Neural progenitor cell (in vitro differentiated cells): Measurements from ENCODE around the gene NBEA. TPM values are rescaled to one million over a fixed set of nuclear protein-coding genes. Genes with fewer than 3 reads are reported as not detected.
"Not testable (repeated sequence)": the region's sequence is repeated elsewhere in the genome, so short reads cannot be mapped to it uniquely, and the experiment has no call there.

ENCODE experiments used
- DNase-seq: peaks from one replicate; pipeline ENCODE4 v3.0.0-alpha.2; 2016; ENCODE audit warnings: low spot score
- H2AFZ ChIP-seq: fragments of 200-600 bp; sonication (generic); replicated peaks from 2 replicates; pipeline ENCODE4 v1.6.1; 2016; ENCODE audit warnings: antibody characterized with exemption
- H3F3A ChIP-seq: fragments of 200-600 bp; sonication (generic); 2 replicates; pipeline ENCODE4 v1.6.1; 2016; ENCODE audit warnings: antibody characterized with exemption, low read depth
- H3K27ac ChIP-seq: fragments of 200-600 bp; sonication (generic); 2 replicates; pipeline ENCODE4 v1.5.1; 2016; ENCODE audit warnings: mild to moderate bottlenecking
- H3K27me3 ChIP-seq: fragments of 200-600 bp; sonication (generic); 2 replicates; pipeline ENCODE4 v1.6.1; 2016; ENCODE audit warnings: mild to moderate bottlenecking, moderate library complexity
- H3K36me3 ChIP-seq: fragments of 200-600 bp; sonication (generic); 2 replicates; pipeline ENCODE4 v1.5.1; 2016
- H3K4me1 ChIP-seq: fragments of 200-600 bp; sonication (generic); 2 replicates; pipeline ENCODE4 v1.6.1; 2016; ENCODE audit warnings: mixed run types
- H3K4me2 ChIP-seq: fragments of 200-600 bp; sonication (generic); 2 replicates; pipeline ENCODE4 v1.6.1; 2016
- H3K4me3 ChIP-seq: fragments of 200-600 bp; sonication (generic); 2 replicates; pipeline ENCODE4 v1.5.1; 2016
- H3K79me2 ChIP-seq: fragments of 200-600 bp; sonication (generic); 2 replicates; pipeline ENCODE4 v1.6.1; 2016; ENCODE audit warnings: low read depth
- H3K9ac ChIP-seq: fragments of 200-600 bp; sonication (generic); 2 replicates; pipeline ENCODE4 v1.6.1; 2016
- H3K9me3 ChIP-seq: fragments of 200-600 bp; sonication (generic); 2 replicates; pipeline ENCODE4 v1.5.1; 2016; ENCODE audit warnings: low read depth
- H4K20me1 ChIP-seq: fragments of 200-600 bp; sonication (generic); 2 replicates; pipeline ENCODE4 v1.6.1; 2016; ENCODE audit warnings: low read depth
- H3K27ac Mint-ChIP-seq: 3 replicates; pipeline ENCODE4 v1.8.0; 2021; ENCODE audit warnings: mixed read lengths
- H3K27me3 Mint-ChIP-seq: 2 replicates; pipeline ENCODE4 v1.8.0; 2022; ENCODE audit warnings: low read depth, mild to moderate bottlenecking, inconsistent platforms, moderate library complexity, mixed read lengths; ENCODE audit not compliant: insufficient read depth
- H3K36me3 Mint-ChIP-seq: 3 replicates; pipeline ENCODE4 v1.8.0; 2021; ENCODE audit warnings: mixed read lengths
- H3K4me1 Mint-ChIP-seq: 3 replicates; pipeline ENCODE4 v1.8.0; 2021; ENCODE audit warnings: mixed read lengths
- H3K4me3 Mint-ChIP-seq: 3 replicates; pipeline ENCODE4 v1.8.0; 2021; ENCODE audit warnings: mild to moderate bottlenecking, moderate library complexity, mixed read lengths
- H3K9me3 Mint-ChIP-seq: 3 replicates; pipeline ENCODE4 v1.8.0; 2020; ENCODE audit warnings: mixed read lengths
- EZH2 ChIP-seq: fragments of 200-600 bp; sonication (generic); IDR thresholded peaks from 2 replicates; pipeline ENCODE4 v1.6.1; 2017; ENCODE audit warnings: antibody characterized with exemption, mild to moderate bottlenecking, moderate library complexity
- EZH2phosphoT487 ChIP-seq: fragments of 200-600 bp; sonication (generic); IDR thresholded peaks from 2 replicates; pipeline ENCODE4 v1.6.1; 2017; ENCODE audit warnings: antibody characterized with exemption
- total RNA-seq: library from RNA; depleted of rRNA; stranded (reverse); fragments of >200 nt; gene quantifications from 2 replicates; pipeline ENCODE4 v1.2.3, GENCODE V29; 2015; ENCODE audit warnings: low replicate concordance
- TF ChIP-seq, protein P1 (sequence below): fragments of 200-600 bp; sonication (generic); IDR thresholded peaks from 2 replicates; pipeline ENCODE4 v1.5.1; 2017; ENCODE audit warnings: antibody characterized with exemption, mild to moderate bottlenecking

Gene NBEA
- total RNA-seq, 1 donor from 2014 or later, result 31.0 TPM

- Histone ChIP-seq H3K4me2 (no peak overlapping the region), H3K27ac (no peak overlapping the region), H3K4me1 (peaks cover 8% of the 10 kb centered on the region), H3K79me2 (no peaks in the 10 kb centered on the region), H3K9me3 (no peaks in the 10 kb centered on the region), H2AFZ (no peak overlapping the region), H3K9ac (no peak overlapping the region), H4K20me1 (no peaks in the 10 kb centered on the region), H3K4me3 (no peak overlapping the region), H3F3A (no peaks in the 10 kb centered on the region), H3K27me3 (no peaks in the 10 kb centered on the region), H3K36me3 (no peaks in the 10 kb centered on the region)
- H3K9me3 Mint-ChIP-seq, result no peaks in the 10 kb centered on the region
- no peak overlapping the region for H3K27ac Mint-ChIP-seq
- DNase-seq, result no peak
- no peaks in the 10 kb centered on the region for H3K36me3 Mint-ChIP-seq
- no peak for TF ChIP-seq EZH2phosphoT487
- TF ChIP-seq EZH2, result no peak
- TF ChIP-seq, protein P1, sequence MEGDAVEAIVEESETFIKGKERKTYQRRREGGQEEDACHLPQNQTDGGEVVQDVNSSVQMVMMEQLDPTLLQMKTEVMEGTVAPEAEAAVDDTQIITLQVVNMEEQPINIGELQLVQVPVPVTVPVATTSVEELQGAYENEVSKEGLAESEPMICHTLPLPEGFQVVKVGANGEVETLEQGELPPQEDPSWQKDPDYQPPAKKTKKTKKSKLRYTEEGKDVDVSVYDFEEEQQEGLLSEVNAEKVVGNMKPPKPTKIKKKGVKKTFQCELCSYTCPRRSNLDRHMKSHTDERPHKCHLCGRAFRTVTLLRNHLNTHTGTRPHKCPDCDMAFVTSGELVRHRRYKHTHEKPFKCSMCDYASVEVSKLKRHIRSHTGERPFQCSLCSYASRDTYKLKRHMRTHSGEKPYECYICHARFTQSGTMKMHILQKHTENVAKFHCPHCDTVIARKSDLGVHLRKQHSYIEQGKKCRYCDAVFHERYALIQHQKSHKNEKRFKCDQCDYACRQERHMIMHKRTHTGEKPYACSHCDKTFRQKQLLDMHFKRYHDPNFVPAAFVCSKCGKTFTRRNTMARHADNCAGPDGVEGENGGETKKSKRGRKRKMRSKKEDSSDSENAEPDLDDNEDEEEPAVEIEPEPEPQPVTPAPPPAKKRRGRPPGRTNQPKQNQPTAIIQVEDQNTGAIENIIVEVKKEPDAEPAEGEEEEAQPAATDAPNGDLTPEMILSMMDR, result no peak
- no peaks in the 10 kb centered on the region for H3K27me3 Mint-ChIP-seq
- no peak overlapping the region for H3K4me3 Mint-ChIP-seq
- peaks cover 30% of the 10 kb centered on the region for H3K4me1 Mint-ChIP-seq
Observed at GRCh38 chr13:35389535-35389934, 447.5 kb downstream of the NBEA start.

DNA sequence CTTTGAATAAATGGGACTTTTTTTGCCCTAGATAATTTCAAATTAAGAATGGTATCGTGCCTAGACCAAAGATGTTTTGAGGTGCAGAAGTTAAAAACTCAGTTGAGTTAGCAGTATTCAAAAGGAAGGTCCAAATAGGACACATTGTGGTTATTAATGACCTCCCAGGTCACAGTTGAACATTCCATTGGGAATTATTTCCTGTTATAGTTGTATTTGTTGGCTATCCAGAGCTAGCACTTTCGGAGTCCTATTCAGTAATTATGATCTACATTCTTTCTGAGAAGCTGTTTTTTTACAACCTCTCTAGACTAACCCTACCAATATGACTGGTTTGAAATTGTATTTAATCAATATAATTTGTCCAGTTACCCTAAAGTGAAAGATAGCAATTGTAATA lies 450.7 kb downstream of the NBEA start:
- TF ChIP-seq EZH2phosphoT487 (no peak), EZH2 (no peak)
- TF ChIP-seq, protein P1, result no peak

DNA sequence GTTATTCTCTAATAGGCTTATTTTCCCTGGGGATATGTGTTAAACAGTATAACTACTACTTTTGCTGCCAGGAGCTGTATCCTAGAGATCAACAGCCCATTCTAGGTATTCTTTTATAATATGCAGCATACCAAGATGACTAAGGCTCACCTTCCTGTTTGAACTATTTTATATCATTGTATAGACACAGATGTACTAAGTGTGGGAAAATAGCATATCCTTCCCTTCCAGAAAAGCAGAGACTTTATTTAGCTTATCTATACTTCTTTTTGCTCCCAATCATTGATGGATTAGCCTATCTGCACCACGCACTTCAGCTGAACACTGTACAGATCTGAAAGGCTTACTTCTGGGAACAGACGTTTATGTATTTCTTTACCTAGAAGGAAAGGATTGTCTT lies 451.8 kb downstream of the NBEA start:
- H3K4me3 Mint-ChIP-seq, result no peak overlapping the region

More for the DNA sequence above, 450.7 kb downstream of the NBEA start:
- Histone ChIP-seq H3K4me2 (no peak overlapping the region), H3K36me3 (no peaks in the 10 kb centered on the region), H3K4me3 (no peak overlapping the region), H3K9me3 (no peaks in the 10 kb centered on the region), H3K79me2 (no peaks in the 10 kb centered on the region), H3K27me3 (no peaks in the 10 kb centered on the region), H2AFZ (no peak overlapping the region), H3K4me1 (peaks cover 12% of the 10 kb centered on the region), H4K20me1 (no peaks in the 10 kb centered on the region), H3K9ac (no peak overlapping the region), H3F3A (no peaks in the 10 kb centered on the region), H3K27ac (no peak overlapping the region)
- H3K4me1 Mint-ChIP-seq, result peaks cover 27% of the 10 kb centered on the region
- peaks cover 3% of the 10 kb centered on the region for H3K27me3 Mint-ChIP-seq
- H3K9me3 Mint-ChIP-seq, result peaks cover 2% of the 10 kb centered on the region
- no peak overlapping the region for H3K4me3 Mint-ChIP-seq
- DNase-seq, result no peak
- H3K27ac Mint-ChIP-seq, result no peak overlapping the region
- no peaks in the 10 kb centered on the region for H3K36me3 Mint-ChIP-seq

DNA sequence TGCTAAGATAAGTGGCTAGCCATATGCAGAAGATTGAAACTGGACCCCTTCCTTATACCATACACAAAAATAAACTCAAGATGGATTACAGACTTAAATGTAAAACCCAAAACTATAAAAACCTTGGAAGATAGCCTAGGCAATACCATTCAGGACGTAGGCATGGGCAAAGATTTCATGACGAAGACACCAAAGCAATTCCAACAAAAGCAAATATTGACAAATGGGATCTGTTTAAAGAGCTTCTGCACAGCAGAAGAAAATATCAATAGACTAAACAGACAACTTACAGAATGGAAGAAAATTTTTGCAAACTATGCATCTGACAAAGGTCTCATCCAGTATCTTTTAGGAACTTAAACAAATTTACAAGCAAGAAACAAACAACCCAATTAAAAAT lies 466.2 kb downstream of the NBEA start:
- not testable (repeated sequence) for H3K9me3 ChIP-seq, DNase-seq, H2AFZ ChIP-seq, H3K4me3 Mint-ChIP-seq, H3K27me3 ChIP-seq, H3K9ac ChIP-seq, H3K36me3 Mint-ChIP-seq, H3K4me2 ChIP-seq, H3K9me3 Mint-ChIP-seq, H4K20me1 ChIP-seq, H3K4me1 Mint-ChIP-seq, H3K4me3 ChIP-seq, H3K36me3 ChIP-seq, H3K27ac Mint-ChIP-seq, H3K27me3 Mint-ChIP-seq, H3K27ac ChIP-seq, H3K4me1 ChIP-seq, H3F3A ChIP-seq, H3K79me2 ChIP-seq

More for the DNA sequence above, 451.8 kb downstream of the NBEA start:
- Histone ChIP-seq H3F3A (no peaks in the 10 kb centered on the region), H3K36me3 (no peaks in the 10 kb centered on the region), H3K27ac (no peak overlapping the region), H3K9me3 (no peaks in the 10 kb centered on the region), H2AFZ (no peak overlapping the region), H4K20me1 (no peaks in the 10 kb centered on the region), H3K4me2 (no peak overlapping the region), H3K4me3 (no peak overlapping the region), H3K27me3 (no peaks in the 10 kb centered on the region), H3K79me2 (no peaks in the 10 kb centered on the region), H3K9ac (no peak overlapping the region), H3K4me1 (peaks cover 8% of the 10 kb centered on the region)
- H3K9me3 Mint-ChIP-seq, result peaks cover 4% of the 10 kb centered on the region
- peaks cover 3% of the 10 kb centered on the region for H3K27me3 Mint-ChIP-seq
- peaks cover 16% of the 10 kb centered on the region for H3K4me1 Mint-ChIP-seq
- H3K27ac Mint-ChIP-seq, result no peak overlapping the region
- no peaks in the 10 kb centered on the region for H3K36me3 Mint-ChIP-seq
- TF ChIP-seq EZH2phosphoT487, result no peak
- no peak for TF ChIP-seq EZH2
- TF ChIP-seq, protein P1, result no peak
- DNase-seq, result no peak
